Transverse colon (tissue), 4 donors: ENCODE measurements around the gene SH3RF3.

Experiments
- POLR2A ChIP-seq: fragments of 450-650 bp; IDR thresholded peaks from one replicate; pipeline ENCODE4 v1.6.1; 2016; ENCODE audit warnings: antibody characterized with exemption, mild to moderate bottlenecking, moderate library complexity
- POLR2AphosphoS5 ChIP-seq, 3 donors: sonication (generic); formaldehyde crosslinking; IDR thresholded peaks; one replicate each; pipeline ENCODE4 v1.6.1; 2016; ENCODE audit warnings: antibody characterized with exemption in 3 of 3
- TF ChIP-seq, protein P1 (sequence below), 5 experiments: fragments of 200-600 bp in 3 of 5; fragments of 450-650 bp in 2 of 5; sonication (generic) in 3 of 5; IDR thresholded peaks; 1 replicate in 2 of 5; 2 replicates in 3 of 5; pipeline ENCODE4 v1.5.1; 2016 to 2017; ENCODE audit warnings: antibody characterized with exemption in 5 of 5, inconsistent platforms in 3 of 5, mild to moderate bottlenecking in 2 of 5, moderate library complexity in 1 of 5

DNA sequence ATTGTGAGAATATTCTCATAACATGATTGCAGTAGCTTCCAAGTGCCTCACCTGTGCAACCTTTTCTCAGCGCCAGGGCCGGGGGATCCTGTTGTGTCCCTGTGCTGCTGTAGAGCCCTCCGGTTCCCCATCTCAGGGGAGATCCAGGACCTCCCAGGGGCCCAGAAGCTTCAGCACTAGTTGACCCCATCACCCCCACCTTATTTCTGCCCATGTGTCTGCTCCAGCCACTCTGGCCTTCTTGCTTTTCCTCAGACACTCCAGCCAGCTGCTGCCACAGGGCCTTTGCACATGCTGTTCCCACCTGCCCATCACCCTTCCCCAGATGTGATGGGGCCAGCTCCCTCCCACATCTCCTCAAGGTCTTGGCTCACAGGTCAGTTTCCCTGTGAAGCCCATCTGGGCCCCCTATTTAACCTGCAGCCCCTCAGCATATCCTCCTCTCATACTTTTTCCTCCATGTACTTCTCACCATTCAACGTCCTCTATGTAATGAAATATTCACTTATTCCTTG lies 258.3 kb downstream of the SH3RF3 start:
- TF ChIP-seq POLR2A (no peak), POLR2AphosphoS5 (IDR thresholded peaks at IDR 0.05) (no peak)
- TF ChIP-seq, protein P1, sequence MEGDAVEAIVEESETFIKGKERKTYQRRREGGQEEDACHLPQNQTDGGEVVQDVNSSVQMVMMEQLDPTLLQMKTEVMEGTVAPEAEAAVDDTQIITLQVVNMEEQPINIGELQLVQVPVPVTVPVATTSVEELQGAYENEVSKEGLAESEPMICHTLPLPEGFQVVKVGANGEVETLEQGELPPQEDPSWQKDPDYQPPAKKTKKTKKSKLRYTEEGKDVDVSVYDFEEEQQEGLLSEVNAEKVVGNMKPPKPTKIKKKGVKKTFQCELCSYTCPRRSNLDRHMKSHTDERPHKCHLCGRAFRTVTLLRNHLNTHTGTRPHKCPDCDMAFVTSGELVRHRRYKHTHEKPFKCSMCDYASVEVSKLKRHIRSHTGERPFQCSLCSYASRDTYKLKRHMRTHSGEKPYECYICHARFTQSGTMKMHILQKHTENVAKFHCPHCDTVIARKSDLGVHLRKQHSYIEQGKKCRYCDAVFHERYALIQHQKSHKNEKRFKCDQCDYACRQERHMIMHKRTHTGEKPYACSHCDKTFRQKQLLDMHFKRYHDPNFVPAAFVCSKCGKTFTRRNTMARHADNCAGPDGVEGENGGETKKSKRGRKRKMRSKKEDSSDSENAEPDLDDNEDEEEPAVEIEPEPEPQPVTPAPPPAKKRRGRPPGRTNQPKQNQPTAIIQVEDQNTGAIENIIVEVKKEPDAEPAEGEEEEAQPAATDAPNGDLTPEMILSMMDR (IDR thresholded peaks at IDR 0.05): no peak
